HepG2 (cell line): Measurements from ENCODE around the gene SLC2A13. TPM values are rescaled to one million over a fixed set of nuclear protein-coding genes. Genes with fewer than 3 reads are reported as not detected.

ENCODE experiments used
- ATAC-seq: fragments of 200-7000 bp; cut with Tn5 transposase; 3 replicates; pipeline ENCODE4 v1.9.1; 2020; ENCODE audit warnings: mild to moderate bottlenecking, moderate library complexity
- BruUV-seq: library from RNA; stranded (reverse); fragments of 400-500 nt; replicated peaks from 2 replicates; lab custom pipeline; 2021; lab: Mats Ljungman, UMichigan
- CTCF ChIA-PET: fragments of 300-600 bp; formaldehyde crosslinking; extraction: SDS; loops from one replicate; lab custom pipeline; 2021; ENCODE audit warnings: low total read pairs, inconsistent platforms, low intra/inter-chr PET ratio; lab: Yijun Ruan, JAX
- POLR2A ChIA-PET: fragments of 350-600 bp; sonication (Branson Sonifier 250); formaldehyde crosslinking; loops from one replicate; lab custom pipeline; 2020; ENCODE audit warnings: antibody characterized with exemption, inconsistent platforms; lab: Yijun Ruan, JAX
- DNase-seq: peaks from one replicate; pipeline ENCODE4 v3.0.0-alpha.2; 2015; ENCODE audit warnings: low spot score
- FAIRE-seq: peaks from 3 replicates; lab custom pipeline; 2011; peaks lifted over from hg19 to GRCh38; lab: Jason Lieb, UNC
- H2AFZ ChIP-seq: one replicate; pipeline ENCODE4 v1.6.1; 2011; ENCODE audit warnings: low read length, inconsistent platforms
- H3K27ac ChIP-seq: fragments of 300-600 bp; 3 replicates; pipeline ENCODE4 v1.8.0; 2011; ENCODE audit warnings: mixed run types, mild to moderate bottlenecking, mixed read lengths, low read length, inconsistent platforms; ENCODE audit not compliant: insufficient read depth; ENCODE audit errors: extremely low read length
- H3K27me3 ChIP-seq, 2 experiments: fragments of 200-600 bp in 1 of 2; 2 replicates in 1 of 2; 3 replicates in 1 of 2; pipeline versions ENCODE4 v1.6.0 to v1.8.0; 2011; ENCODE audit warnings: low read length in 2 of 2, mild to moderate bottlenecking in 2 of 2, moderate library complexity in 2 of 2, inconsistent platforms in 1 of 2; ENCODE audit not compliant: insufficient read depth in 2 of 2, control insufficient read depth in 1 of 2
- H3K36me3 ChIP-seq, 2 experiments: fragments of 200-600 bp in 1 of 2; replicated peaks in 1 of 2; 2 replicates in 1 of 2; 3 replicates in 1 of 2; pipeline versions ENCODE4 v1.5.1 to v1.8.0; 2011; ENCODE audit warnings: low read length in 2 of 2, inconsistent platforms in 1 of 2; ENCODE audit not compliant: insufficient read depth in 2 of 2, control insufficient read depth in 1 of 2
- H3K4me1 ChIP-seq: 2 replicates; pipeline ENCODE4 v1.5.1; 2012; ENCODE audit warnings: low read length, inconsistent platforms; ENCODE audit not compliant: insufficient read depth
- H3K4me2 ChIP-seq: 2 replicates; pipeline ENCODE4 v1.6.0; 2011; ENCODE audit warnings: low read depth, low read length, inconsistent platforms
- H3K4me3 ChIP-seq, 3 experiments: fragments of 200-600 bp in 1 of 3; sonication (generic), shearing (Covaris generic) in 1 of 3; replicated peaks in 1 of 3; 2 replicates each; pipeline ENCODE4 v1.5.1; 2011 to 2016; ENCODE audit warnings: low read length in 3 of 3, inconsistent platforms in 2 of 3, low read depth in 2 of 3, mild to moderate bottlenecking in 2 of 3, control low read depth in 1 of 3, mixed read lengths in 1 of 3; ENCODE audit not compliant: insufficient read depth in 1 of 3
- H3K79me2 ChIP-seq: one replicate; pipeline ENCODE4 v1.6.1; 2011; ENCODE audit warnings: low read length, inconsistent platforms; ENCODE audit not compliant: insufficient read depth
- H3K9ac ChIP-seq: 2 replicates; pipeline ENCODE4 v1.6.0; 2011; ENCODE audit warnings: mild to moderate bottlenecking, low read depth, low read length, inconsistent platforms; ENCODE audit not compliant: insufficient read depth
- H3K9me3 ChIP-seq: 2 replicates; pipeline ENCODE4 v1.5.1; 2012; ENCODE audit warnings: mild to moderate bottlenecking, low read length
- H4K20me1 ChIP-seq: 2 replicates; pipeline ENCODE4 v1.6.0; 2011; ENCODE audit warnings: inconsistent platforms, mild to moderate bottlenecking, low read length, moderate library complexity; ENCODE audit not compliant: insufficient read depth
- ATAD3A ChIP-seq: sonication (generic); formaldehyde crosslinking; IDR thresholded peaks from 2 replicates; pipeline ENCODE4 v1.4.0; 2020; ENCODE audit warnings: missing genetic modification reagents
- CHD4 ChIP-seq: fragments of 200-600 bp; sonication (generic); IDR thresholded peaks from 2 replicates; pipeline ENCODE4 v1.7.0; 2017; ENCODE audit warnings: mild to moderate bottlenecking, low read length, borderline replicate concordance
- HNRNPK ChIP-seq: fragments of 200-400 bp; formaldehyde crosslinking; IDR thresholded peaks from 2 replicates; pipeline ENCODE4 v1.6.1; 2018; ENCODE audit warnings: low read length, low read depth, moderate library complexity, mild to moderate bottlenecking; ENCODE audit not compliant: poor library complexity, severe bottlenecking
- PRDM4 ChIP-seq: sonication (generic); formaldehyde crosslinking; IDR thresholded peaks from 2 replicates; pipeline ENCODE4 v1.9.0; 2021; ENCODE audit warnings: missing genetic modification reagents, borderline replicate concordance
- TBX2 ChIP-seq: sonication (generic); formaldehyde crosslinking; IDR thresholded peaks from 2 replicates; pipeline ENCODE4 v1.5.0; 2020; ENCODE audit warnings: missing genetic modification reagents, mild to moderate bottlenecking, borderline replicate concordance
- ZFYVE20 ChIP-seq: sonication (generic); formaldehyde crosslinking; IDR thresholded peaks from 2 replicates; pipeline ENCODE4 v1.8.0; 2023; ENCODE audit warnings: low read depth, mild to moderate bottlenecking, moderate library complexity, missing genetic modification reagents, borderline replicate concordance
- ZMAT5 ChIP-seq: sonication (generic); formaldehyde crosslinking; IDR thresholded peaks from 2 replicates; pipeline ENCODE4 v1.5.0; 2020; ENCODE audit warnings: mild to moderate bottlenecking, low read depth, missing genetic modification reagents, borderline replicate concordance
- ZNF275 ChIP-seq: sonication (generic); formaldehyde crosslinking; IDR thresholded peaks from 2 replicates; pipeline ENCODE4 v1.8.0; 2022; ENCODE audit warnings: missing genetic modification reagents, mild to moderate bottlenecking, inconsistent platforms, borderline replicate concordance
- ZNF3 ChIP-seq: IDR thresholded peaks from 2 replicates; pipeline ENCODE4 v1.7.0; 2017; ENCODE audit warnings: inconsistent platforms
- ZNF605 ChIP-seq: sonication (generic); formaldehyde crosslinking; IDR thresholded peaks from 2 replicates; pipeline ENCODE4 v1.8.0; 2022; ENCODE audit warnings: mild to moderate bottlenecking, missing genetic modification reagents
- ZNF619 ChIP-seq: sonication (generic); formaldehyde crosslinking; IDR thresholded peaks from 2 replicates; pipeline ENCODE4 v1.4.0; 2020; ENCODE audit warnings: mild to moderate bottlenecking, missing genetic modification reagents
- WGBS: methylation state at CpG from one replicate; pipeline ENCODE4 v1.1.6; 2017; ENCODE audit warnings: low lambda C conversion rate; 5-methylcytosine and 5-hydroxymethylcytosine counted together
- in situ Hi-C: cut with HindIII; loops from 2 replicates; pipeline ENCODE4 v1.10.0; 2017; ENCODE audit warnings: low pct_unique_long_range_greater_than_20kb; ENCODE audit not compliant: extremely low pct_ligation_motif_present
- intact Hi-C: fragments of 100-400 bp; cut with micrococcal nuclease; formaldehyde crosslinking; loops from one replicate; pipeline ENCODE4 v1.10.0; 2022; ENCODE audit not compliant: unreplicated experiment
- polyA plus RNA-seq, 8 experiments: library from polyadenylated mRNA; depleted of rRNA in 3 of 8; stranded (reverse) in 7 of 8; unstranded in 1 of 8; fragments of >200 nt; fragmentation: Illumina TruSeq in 4 of 8; extraction: Trizol in 4 of 8; gene quantifications; 2 replicates each; pipeline versions ENCODE4 v1.2.1 to v1.2.3, GENCODE V29; 2011 to 2016; ENCODE audit warnings: low read depth in 4 of 8, missing spikeins in 1 of 8, mixed read lengths in 1 of 8; ENCODE audit not compliant: insufficient read depth in 1 of 8
- total RNA-seq, 5 experiments: library from RNA; depleted of rRNA; stranded (reverse); fragments of >200 nt; fragmentation: Illumina TruSeq; extraction: Trizol; gene quantifications; 2 replicates each; pipeline ENCODE4 v1.2.3, GENCODE V29; 2016; ENCODE audit warnings: low read depth in 1 of 5

The SLC2A13 gene
- total and polyA plus RNA-seq, 2 of the 13 experiments (the other 11 are each of a cell fraction or from before 2014, with no cell fraction given): 5.5 to 6.0 TPM

- no peak for TF ChIP-seq ZFYVE20 (CRISPR knock-in tag)
- peak; percentile 94 for TF ChIP-seq HNRNPK
- TF ChIP-seq, all 625 proteins: peak for 1
- no peaks in the 10 kb centered on the region for H3K27me3 ChIP-seq
- in situ Hi-C loops: loop anchor here (10.0 kb wide), 1 partner anchor 224 kb away; no protein-coding TSS in a partner anchor
- H3K4me2 ChIP-seq: no peak overlapping the region
- H3K79me2 ChIP-seq: no peaks in the 10 kb centered on the region
- no peaks in the 10 kb centered on the region for H3K9me3 ChIP-seq
- WGBS: 90% methylated on average over 2 of the region's 2 CpGs
- no peak overlapping the region for H3K9ac ChIP-seq
- H2AFZ ChIP-seq: no peak overlapping the region
- CTCF ChIA-PET: interaction anchor here (2.7 kb wide), 1 partner anchor 224 kb away, joined by 17 read pairs; no protein-coding TSS in a partner anchor
- POLR2A ChIA-PET: no interaction called here
- ATAC-seq (no peak), FAIRE-seq (no peak), DNase-seq (no peak)
- H3K27ac ChIP-seq: no peak overlapping the region
- no peaks in the 10 kb centered on the region for H3K36me3 ChIP-seq
- BruUV-seq: no TSS peak
- intact Hi-C loops: no loop called here
- H4K20me1 ChIP-seq: no peaks in the 10 kb centered on the region
- no peaks in the 10 kb centered on the region for H3K4me1 ChIP-seq
- no peak overlapping the region for H3K4me3 ChIP-seq
Observed at GRCh38 chr12:39988574-39988973, 117.3 kb downstream of the SLC2A13 start.

DNA sequence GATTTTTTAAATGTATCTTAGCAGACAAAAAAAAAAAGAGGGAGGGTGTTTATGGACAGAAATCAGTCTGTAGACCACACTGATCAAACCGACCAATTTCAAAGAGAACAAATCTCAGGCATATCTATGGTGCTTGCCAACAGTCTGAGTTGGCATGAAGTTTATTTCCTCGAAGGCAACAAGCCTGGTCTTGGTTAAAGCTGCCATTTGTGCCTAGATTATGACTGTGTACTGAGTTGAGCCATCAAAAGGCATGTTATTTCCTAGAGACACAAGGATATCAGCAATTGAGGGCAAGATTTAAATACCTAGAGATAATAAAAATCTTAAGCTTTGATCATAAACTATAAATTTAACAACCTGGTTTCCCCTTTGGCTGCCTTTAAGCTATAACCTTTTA lies 119.2 kb downstream of the SLC2A13 start:
- ChIA-PET CTCF (no interaction called here), POLR2A (no interaction called here)
- H3K27ac ChIP-seq: no peak overlapping the region
- no peaks in the 10 kb centered on the region for H4K20me1 ChIP-seq
- H2AFZ ChIP-seq: no peak overlapping the region
- H3K9ac ChIP-seq: no peak overlapping the region
- H3K4me1 ChIP-seq: no peaks in the 10 kb centered on the region
- no peaks in the 10 kb centered on the region for H3K36me3 ChIP-seq
- no peaks in the 10 kb centered on the region for H3K9me3 ChIP-seq
- no peak overlapping the region for H3K4me3 ChIP-seq
- BruUV-seq: no TSS peak
- in situ Hi-C loops (loop anchor here (10.0 kb wide), 1 partner anchor 222 kb away; no protein-coding TSS in a partner anchor), intact Hi-C loops (no loop called here)
- FAIRE-seq (no peak), DNase-seq (no peak), ATAC-seq (no peak)
- no peak overlapping the region for H3K4me2 ChIP-seq
- 45% methylated on average over 2 of the region's 2 CpGs for WGBS
- H3K79me2 ChIP-seq: no peaks in the 10 kb centered on the region
- no peaks in the 10 kb centered on the region for H3K27me3 ChIP-seq
- TF ChIP-seq ATAD3A (CRISPR knock-in tag) (no peak), ZMAT5 (CRISPR knock-in tag) (no peak), PRDM4 (no peak), ZNF3 (CRISPR knock-in tag) (no peak), ZNF275 (CRISPR knock-in tag) (no peak), CHD4 (no peak), ZNF605 (CRISPR knock-in tag) (no peak), ZNF619 (CRISPR knock-in tag) (no peak), TBX2 (CRISPR knock-in tag) (no peak)
